ENCODE measurements around the gene BAHCC1.

BAHCC1 gene

DNA sequence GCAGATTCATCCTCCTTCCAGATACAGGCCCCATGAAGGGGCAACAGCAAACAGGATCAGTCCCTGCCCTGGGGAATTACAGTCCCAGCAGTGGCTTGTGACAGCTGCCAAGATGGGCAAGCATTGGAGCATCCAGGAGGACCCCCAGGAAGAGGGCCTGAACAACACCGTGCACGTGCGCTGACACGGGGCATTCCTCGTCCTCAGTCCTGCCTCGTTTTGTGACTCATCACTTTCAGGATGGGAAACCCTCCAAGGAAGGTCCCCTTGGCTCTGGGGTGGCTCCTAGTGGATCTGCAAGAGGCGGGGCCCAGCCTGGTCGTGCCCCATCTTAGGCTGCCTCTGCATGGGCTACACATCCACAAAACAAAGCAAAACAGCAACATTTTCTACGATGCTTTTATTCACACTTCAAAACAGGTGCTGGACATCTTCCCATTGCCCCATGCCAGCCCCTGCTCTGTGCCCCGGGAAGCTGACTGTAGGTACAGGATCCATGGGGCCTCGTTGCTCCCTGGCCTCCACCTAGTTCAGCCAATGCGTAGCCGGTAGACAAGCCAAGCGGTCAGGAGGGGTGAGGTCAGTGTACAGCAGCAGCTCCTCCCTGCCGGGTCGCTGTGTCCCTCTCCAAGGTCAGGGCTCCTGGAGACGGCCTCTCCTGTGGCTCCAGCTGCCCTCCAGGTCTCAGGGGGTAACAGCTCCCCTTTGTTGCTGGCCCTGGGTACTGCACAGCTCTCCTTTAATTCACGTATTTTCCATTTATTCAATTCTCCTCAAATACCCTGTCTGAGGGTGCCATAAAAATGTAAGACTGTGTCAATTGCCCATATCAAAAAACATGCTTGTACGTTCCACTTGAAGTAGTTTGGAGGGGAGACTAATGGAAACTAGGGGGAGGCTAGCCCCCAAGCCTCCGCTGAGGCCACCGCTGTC is 85.1 kb downstream of the BAHCC1 start:
- H3K27me3 ChIP-seq (ENCODE audit: control insufficient read depth, insufficient read depth, low read length), result peaks cover 12% of the 10 kb centered on the region
- no peaks in the 10 kb centered on the region for H3K36me3 ChIP-seq (ENCODE audit: control insufficient read depth, insufficient read depth, low read length)
- no peak overlapping the region for H3K9ac ChIP-seq (ENCODE audit: low read length)
- H3K27ac ChIP-seq (ENCODE audit: low read depth, low read length), result no peak overlapping the region
- no peak overlapping the region for H3K4me3 ChIP-seq (ENCODE audit: low read length)
- peaks cover 2% of the 10 kb centered on the region for H3K4me1 ChIP-seq (ENCODE audit: control insufficient read depth, insufficient read depth, low read length)

DNA sequence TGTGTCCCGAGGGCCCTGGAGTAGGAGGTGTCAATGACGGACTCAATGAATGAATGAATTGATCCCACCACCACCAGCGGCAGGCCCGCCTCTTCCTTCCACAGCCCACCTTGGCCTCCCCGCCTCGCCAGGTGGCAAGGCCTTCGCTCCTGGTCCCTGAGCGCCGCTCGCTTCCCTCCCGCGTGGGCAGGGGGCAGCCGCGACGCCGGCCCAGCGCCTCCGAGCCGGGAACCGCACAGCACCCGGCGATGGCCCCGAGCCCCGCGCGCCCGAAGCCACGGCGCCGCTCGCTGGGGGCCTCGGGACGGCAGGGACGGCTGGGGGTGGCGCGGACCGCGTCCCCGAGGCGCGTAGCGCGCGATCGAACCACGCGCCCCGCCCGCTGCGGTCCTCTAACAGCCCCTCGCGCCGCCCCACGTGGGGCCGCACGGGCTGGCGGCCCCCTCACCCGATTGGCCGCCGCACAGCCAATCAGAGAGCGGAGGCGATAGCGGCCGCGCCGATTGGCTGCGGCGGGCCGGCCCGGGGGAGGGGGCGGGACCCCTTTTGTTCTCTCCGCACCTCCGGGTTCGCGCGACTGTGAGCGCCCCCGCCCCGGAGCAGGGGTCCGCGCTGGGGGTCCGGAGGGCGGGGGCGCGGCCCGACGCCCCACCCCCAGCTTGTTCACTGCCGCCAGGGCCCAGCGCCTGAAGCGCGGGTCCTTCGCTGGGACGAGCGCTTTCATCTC is 86.0 kb downstream of the BAHCC1 start:
- peaks cover 2% of the 10 kb centered on the region for H3K4me1 ChIP-seq (ENCODE audit: control insufficient read depth, insufficient read depth, low read length)
- no peak overlapping the region for H3K27ac ChIP-seq (ENCODE audit: low read depth, low read length)
- H3K4me3 ChIP-seq (ENCODE audit: low read length), result peak overlapping the region; percentile 32
- H3K27me3 ChIP-seq (ENCODE audit: control insufficient read depth, insufficient read depth, low read length), result peaks cover 12% of the 10 kb centered on the region
- H3K36me3 ChIP-seq (ENCODE audit: control insufficient read depth, insufficient read depth, low read length), result no peaks in the 10 kb centered on the region
- H3K9ac ChIP-seq (ENCODE audit: low read length), result no peak overlapping the region

DNA sequence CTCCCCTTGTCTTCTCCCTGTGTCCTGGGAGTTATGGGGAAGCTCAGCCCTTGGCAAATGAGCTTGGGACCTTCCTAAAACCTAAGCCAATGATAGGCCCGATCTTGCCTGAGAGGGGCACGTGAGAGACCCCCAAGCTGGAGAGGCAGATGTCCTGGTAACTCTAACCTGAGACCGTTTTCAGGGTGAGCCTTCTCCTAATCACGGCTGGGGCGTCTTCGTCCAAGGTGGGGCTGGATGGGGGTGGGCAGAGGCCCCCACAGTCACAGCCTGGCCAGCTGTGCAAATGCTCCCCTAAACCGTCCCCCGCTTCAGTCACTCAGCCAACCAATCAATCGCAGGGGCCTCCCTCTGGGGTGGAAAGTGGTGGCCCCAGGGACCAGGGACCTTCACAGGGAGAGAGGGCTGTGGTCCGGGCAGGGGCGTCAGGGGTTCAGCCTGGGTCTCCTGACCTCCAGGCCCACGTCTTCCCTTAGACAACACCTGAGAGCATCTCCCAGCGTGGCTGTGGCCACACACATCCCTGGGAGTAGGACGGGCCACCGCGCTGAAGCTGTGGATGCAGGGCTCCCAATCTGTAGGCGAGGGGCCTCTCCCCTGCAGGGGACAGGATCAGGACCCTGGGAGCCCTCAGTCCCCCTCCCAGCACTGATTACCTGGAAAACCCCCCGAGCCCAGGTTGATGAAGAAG is 86.7 kb downstream of the BAHCC1 start:
- Histone ChIP-seq H3K27me3 (ENCODE audit: control insufficient read depth, insufficient read depth, low read length) (peaks cover 12% of the 10 kb centered on the region), H3K27ac (ENCODE audit: low read depth, low read length) (no peak overlapping the region), H3K4me3 (ENCODE audit: low read length) (peak overlapping the region; percentile 14), H3K36me3 (ENCODE audit: control insufficient read depth, insufficient read depth, low read length) (no peaks in the 10 kb centered on the region), H3K4me1 (ENCODE audit: control insufficient read depth, insufficient read depth, low read length) (peaks cover 2% of the 10 kb centered on the region), H3K9ac (ENCODE audit: low read length) (no peak overlapping the region)

DNA sequence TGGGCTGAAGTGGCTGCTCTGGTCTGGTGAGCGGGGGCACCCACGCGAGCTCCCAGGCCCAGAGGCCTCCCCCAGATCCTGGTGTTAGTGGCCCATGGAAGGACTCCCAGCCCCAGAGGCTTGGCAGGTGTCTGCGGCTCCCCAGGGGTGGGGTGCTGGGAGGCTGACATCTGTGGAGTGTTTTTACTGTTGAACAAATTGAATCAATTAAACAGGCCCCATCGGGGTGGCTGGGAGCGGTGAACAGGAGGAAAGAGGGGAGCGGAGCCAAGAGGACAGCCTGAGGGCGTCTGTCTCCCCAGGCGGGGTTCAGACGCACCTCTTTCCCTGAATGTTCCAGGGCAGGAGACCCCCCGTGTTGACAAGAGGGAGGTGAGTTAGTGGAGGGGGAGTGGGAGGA is 87.4 kb downstream of the BAHCC1 start:
- Histone ChIP-seq H3K27ac (ENCODE audit: low read depth, low read length) (no peak overlapping the region), H3K4me3 (ENCODE audit: low read length) (no peak overlapping the region), H3K9ac (ENCODE audit: low read length) (no peak overlapping the region), H3K4me1 (ENCODE audit: control insufficient read depth, insufficient read depth, low read length) (peaks cover 2% of the 10 kb centered on the region), H3K27me3 (ENCODE audit: control insufficient read depth, insufficient read depth, low read length) (peaks cover 12% of the 10 kb centered on the region), H3K36me3 (ENCODE audit: control insufficient read depth, insufficient read depth, low read length) (no peaks in the 10 kb centered on the region)

DNA sequence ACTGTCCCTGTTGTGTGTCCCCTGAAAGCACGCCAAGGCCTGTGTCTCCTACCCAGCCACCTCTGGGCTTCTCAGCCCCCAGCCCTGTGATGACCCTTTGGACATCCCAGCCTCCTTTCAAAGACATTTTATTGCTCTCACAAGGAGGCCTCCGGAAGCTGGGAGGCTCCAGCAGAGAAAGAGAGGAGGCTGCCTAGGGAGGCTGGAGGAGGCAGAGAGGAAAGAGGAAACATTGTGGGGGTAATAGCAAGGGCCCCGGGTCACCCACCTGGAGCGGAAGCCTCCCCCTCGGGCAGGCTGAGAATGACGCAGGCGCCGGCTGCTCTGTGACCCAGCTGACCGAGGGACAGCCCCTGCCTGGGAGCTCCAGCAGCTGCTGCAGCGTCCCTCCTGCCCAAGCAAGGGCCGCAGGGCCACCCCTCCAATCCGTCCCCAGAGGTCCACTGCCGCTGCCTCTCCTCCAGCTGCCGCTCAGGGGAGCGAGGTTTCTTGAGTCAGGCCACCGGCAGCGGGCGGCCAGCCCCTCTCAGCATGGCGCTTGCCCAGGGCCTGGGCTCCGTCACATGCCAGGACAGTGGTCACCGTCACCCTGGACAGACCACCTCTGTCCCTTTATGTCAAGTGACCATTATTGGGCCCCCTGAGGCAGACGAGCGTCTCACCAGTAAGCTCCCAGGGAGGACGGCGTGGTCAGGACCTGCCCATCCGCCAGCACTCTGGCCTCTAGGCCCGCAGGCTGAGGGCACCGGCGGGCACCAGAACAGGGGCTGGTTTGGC is 88.0 kb downstream of the BAHCC1 start:
- no peaks in the 10 kb centered on the region for H3K36me3 ChIP-seq (ENCODE audit: control insufficient read depth, insufficient read depth, low read length)
- H3K27me3 ChIP-seq (ENCODE audit: control insufficient read depth, insufficient read depth, low read length), result peaks cover 12% of the 10 kb centered on the region
- H3K27ac ChIP-seq (ENCODE audit: low read depth, low read length), result no peak overlapping the region
- H3K9ac ChIP-seq (ENCODE audit: low read length), result no peak overlapping the region
- peaks cover 2% of the 10 kb centered on the region for H3K4me1 ChIP-seq (ENCODE audit: control insufficient read depth, insufficient read depth, low read length)
- H3K4me3 ChIP-seq (ENCODE audit: low read length), result peak overlapping the region; percentile 38

DNA sequence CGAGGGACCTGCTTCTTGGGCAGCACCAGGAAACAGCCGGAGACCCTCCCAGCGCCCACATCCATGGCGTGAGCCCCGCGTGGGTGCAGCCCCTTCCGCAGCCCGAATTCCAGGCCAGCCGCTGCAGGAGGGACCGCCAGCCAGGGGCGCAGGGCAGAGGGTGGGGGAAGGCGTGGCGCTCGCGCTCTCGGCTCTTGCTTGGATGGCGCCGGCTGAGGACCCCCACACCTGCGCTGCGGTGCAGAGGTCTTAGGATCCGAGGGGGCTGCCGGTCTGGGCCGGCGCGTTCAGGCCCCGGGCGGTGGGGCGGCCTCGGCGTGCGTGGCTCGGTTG is 88.6 kb downstream of the BAHCC1 start:
- Histone ChIP-seq H3K27ac (ENCODE audit: low read depth, low read length) (no peak overlapping the region), H3K4me1 (ENCODE audit: control insufficient read depth, insufficient read depth, low read length) (peaks cover 2% of the 10 kb centered on the region), H3K27me3 (ENCODE audit: control insufficient read depth, insufficient read depth, low read length) (peaks cover 12% of the 10 kb centered on the region), H3K9ac (ENCODE audit: low read length) (no peak overlapping the region), H3K4me3 (ENCODE audit: low read length) (peak overlapping the region; percentile 38), H3K36me3 (ENCODE audit: control insufficient read depth, insufficient read depth, low read length) (no peaks in the 10 kb centered on the region)

DNA sequence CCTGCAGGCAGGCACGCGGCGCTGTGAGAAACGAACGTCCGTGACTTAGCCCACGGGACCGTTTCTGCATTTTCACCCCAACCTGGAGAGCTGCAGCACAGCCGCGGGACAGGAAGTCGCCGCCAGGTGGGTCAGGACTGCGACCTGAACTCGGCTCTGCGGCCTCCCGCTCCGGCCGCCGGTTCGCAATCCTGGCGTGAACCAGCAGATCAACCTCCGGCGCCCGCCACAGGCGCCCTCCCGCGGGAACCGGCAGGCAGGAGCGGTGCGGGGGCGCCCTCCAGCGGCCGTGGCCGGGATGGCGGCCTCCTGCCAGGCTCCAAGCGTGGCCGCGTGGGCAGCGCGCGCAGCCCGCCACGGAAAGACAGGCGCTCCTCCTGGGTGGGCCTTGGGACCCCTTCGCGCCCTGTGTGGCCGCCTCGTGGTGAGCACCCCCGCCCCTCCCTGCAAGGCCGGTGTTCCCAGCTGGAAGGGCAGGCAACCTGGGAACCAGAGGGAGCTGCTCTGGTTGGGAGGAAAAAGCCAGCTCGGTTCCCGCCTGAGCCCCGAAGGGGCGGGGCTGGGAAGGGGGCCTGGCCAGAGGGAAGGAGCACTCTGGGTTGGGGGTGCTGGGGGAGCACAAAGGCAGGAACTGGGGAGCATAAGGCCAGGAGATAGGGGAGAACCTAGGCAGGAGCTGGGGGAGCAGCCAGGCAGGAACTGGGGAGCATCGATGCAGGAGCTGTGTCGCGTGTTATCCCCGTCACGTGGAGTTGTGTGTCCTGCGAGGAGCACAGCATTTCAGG is 89.1 kb downstream of the BAHCC1 start:
- Histone ChIP-seq H3K4me1 (ENCODE audit: control insufficient read depth, insufficient read depth, low read length) (peaks cover 2% of the 10 kb centered on the region), H3K4me3 (ENCODE audit: low read length) (peak overlapping the region; percentile 54), H3K27me3 (ENCODE audit: control insufficient read depth, insufficient read depth, low read length) (peaks cover 10% of the 10 kb centered on the region), H3K9ac (ENCODE audit: low read length) (no peak overlapping the region), H3K36me3 (ENCODE audit: control insufficient read depth, insufficient read depth, low read length) (no peaks in the 10 kb centered on the region), H3K27ac (ENCODE audit: low read depth, low read length) (no peak overlapping the region)

DNA sequence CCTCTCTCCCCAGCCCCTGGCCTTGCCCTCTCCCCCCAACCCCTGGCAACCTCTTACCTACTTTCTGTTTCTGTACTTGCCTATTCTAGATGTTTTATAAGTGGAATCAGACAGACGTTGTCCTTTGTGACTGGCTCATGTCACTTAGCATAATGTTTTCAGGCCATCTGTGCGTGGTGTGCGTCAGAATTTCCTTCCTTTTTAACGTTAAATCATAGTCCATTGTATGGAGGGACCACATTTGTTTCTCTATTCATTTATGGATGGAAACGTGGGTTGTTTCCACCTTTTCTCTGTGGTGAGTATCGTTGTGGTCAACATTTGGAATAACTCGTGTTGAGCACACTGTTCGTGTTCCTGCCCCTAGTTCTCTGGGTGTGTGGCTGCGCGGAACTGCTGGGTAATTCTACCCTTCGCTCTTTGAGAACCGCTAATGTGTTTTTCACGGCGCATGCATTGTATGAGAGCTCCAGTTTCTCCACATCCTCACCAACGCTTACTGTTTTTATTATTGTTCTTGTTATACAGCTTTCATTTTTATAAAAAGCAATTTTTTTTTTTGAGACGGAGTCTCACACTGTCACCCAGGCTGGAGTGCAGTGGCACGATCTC is 91.0 kb downstream of the BAHCC1 start:
- Histone ChIP-seq H3K4me3 (ENCODE audit: low read length) (no peak overlapping the region), H3K4me1 (ENCODE audit: control insufficient read depth, insufficient read depth, low read length) (peaks cover 2% of the 10 kb centered on the region), H3K9ac (ENCODE audit: low read length) (no peak overlapping the region), H3K36me3 (ENCODE audit: control insufficient read depth, insufficient read depth, low read length) (no peaks in the 10 kb centered on the region), H3K27ac (ENCODE audit: low read depth, low read length) (no peak overlapping the region), H3K27me3 (ENCODE audit: control insufficient read depth, insufficient read depth, low read length) (no peaks in the 10 kb centered on the region)

DNA sequence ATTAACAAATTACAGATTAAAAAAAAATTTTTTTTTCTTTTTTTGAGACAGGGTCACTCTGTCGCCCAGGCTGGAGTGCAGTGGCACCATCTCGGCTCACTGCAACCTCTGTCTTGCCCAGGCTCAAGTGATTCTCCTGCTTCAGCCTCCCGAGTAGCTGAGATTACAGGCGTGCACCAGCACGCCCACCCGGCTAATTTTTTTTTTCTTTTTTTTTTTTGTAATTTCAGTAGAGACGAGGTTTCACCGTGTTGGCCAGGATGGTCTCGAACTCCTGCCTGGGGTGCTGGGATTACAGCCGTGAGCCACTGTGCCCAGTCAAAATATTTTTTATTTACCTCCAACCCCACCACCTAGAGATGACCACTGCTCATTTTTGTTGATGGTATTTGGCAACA is 91.8 kb downstream of the BAHCC1 start:
- Histone ChIP-seq H3K9ac (ENCODE audit: low read length) (no peak overlapping the region), H3K4me3 (ENCODE audit: low read length) (peak overlapping the region; percentile 67), H3K27me3 (ENCODE audit: control insufficient read depth, insufficient read depth, low read length) (no peaks in the 10 kb centered on the region), H3K36me3 (ENCODE audit: control insufficient read depth, insufficient read depth, low read length) (no peaks in the 10 kb centered on the region), H3K4me1 (ENCODE audit: control insufficient read depth, insufficient read depth, low read length) (peaks cover 2% of the 10 kb centered on the region), H3K27ac (ENCODE audit: low read depth, low read length) (no peak overlapping the region)

DNA sequence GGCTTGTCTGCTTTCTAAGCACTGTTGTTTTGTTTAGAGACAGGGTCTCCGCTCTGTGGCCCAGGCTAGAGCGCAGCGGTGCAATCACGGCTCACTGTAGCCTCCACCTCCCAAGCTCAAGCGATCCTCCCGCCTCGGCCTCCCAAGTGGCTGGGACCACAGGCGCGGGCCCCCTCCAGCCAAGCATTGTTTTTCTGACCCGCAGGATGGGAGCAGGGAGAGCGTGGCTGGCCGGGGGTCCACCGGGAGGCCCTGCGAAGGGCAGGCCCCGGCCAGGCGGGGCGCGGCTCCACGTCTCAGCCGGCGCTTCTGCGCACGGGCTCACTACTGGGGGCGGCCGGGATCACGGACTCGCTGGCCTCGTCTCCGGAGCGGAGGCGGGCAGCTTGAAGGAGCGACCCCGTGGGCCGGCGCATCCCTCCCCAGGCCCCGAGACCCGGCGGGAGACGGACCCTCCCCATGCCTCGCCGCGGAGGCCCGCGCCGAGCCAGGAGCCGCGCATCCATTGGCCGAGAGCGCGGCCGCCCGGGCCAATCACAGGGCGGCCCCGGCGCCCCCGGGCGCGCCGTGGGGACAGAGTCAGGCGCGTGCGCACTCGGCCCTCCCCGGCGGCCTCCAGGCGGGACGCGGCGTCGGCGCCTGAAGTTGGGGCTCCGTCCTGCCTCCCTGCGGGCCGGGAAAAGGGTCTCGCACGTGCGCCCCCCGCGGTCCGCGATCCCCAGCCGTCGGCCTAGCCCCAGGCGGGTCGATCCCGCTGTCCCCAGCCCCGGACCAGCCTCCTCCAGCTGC is 92.4 kb downstream of the BAHCC1 start:
- Histone ChIP-seq H3K36me3 (ENCODE audit: control insufficient read depth, insufficient read depth, low read length) (no peaks in the 10 kb centered on the region), H3K9ac (ENCODE audit: low read length) (peak overlapping the region; percentile 75), H3K27ac (ENCODE audit: low read depth, low read length) (peak overlapping the region; percentile 86), H3K27me3 (ENCODE audit: control insufficient read depth, insufficient read depth, low read length) (no peaks in the 10 kb centered on the region), H3K4me1 (ENCODE audit: control insufficient read depth, insufficient read depth, low read length) (peaks cover 2% of the 10 kb centered on the region), H3K4me3 (ENCODE audit: low read length) (peak overlapping the region; percentile 73)

Measured in rectal smooth muscle tissue (tissue), 1 donor.